Ishikawa (cell line): ENCODE results near the gene ARHGEF4.

Experiments
- CEBPB ChIP-seq: IDR thresholded peaks from 2 replicates; pipeline ENCODE4 v1.6.1; 2012
- CREB1 ChIP-seq: IDR thresholded peaks from 2 replicates; pipeline ENCODE4 v1.6.1; 2012; ENCODE audit warnings: low read depth
- EGR1 ChIP-seq: IDR thresholded peaks from 2 replicates; pipeline ENCODE4 v1.6.1; 2012
- EP300 ChIP-seq: IDR thresholded peaks from 2 replicates; pipeline ENCODE4 v1.6.1; 2012; ENCODE audit warnings: borderline replicate concordance
- FOXM1 ChIP-seq: IDR thresholded peaks from 2 replicates; pipeline ENCODE4 v1.6.1; 2012; ENCODE audit warnings: low read depth, borderline replicate concordance
- NFIC ChIP-seq: IDR thresholded peaks from 2 replicates; pipeline ENCODE4 v1.6.1; 2012
- RAD21 ChIP-seq: IDR thresholded peaks from 2 replicates; pipeline ENCODE4 v1.6.1; 2012; ENCODE audit warnings: low read depth
- REST ChIP-seq: IDR thresholded peaks from 2 replicates; pipeline ENCODE4 v1.6.1; 2012; ENCODE audit warnings: low read depth, mild to moderate bottlenecking
- TAF1 ChIP-seq: IDR thresholded peaks from 2 replicates; pipeline ENCODE4 v1.6.1; 2012; ENCODE audit warnings: low read depth, mild to moderate bottlenecking
- TCF12 ChIP-seq: IDR thresholded peaks from 2 replicates; pipeline ENCODE4 v1.6.1; 2012; ENCODE audit warnings: low read depth
- TEAD4 ChIP-seq: IDR thresholded peaks from 2 replicates; pipeline ENCODE4 v1.6.1; 2012
- USF1 ChIP-seq: IDR thresholded peaks from 2 replicates; pipeline ENCODE4 v1.6.1; 2012
- YY1 ChIP-seq: IDR thresholded peaks from 2 replicates; pipeline ENCODE4 v1.6.1; 2012; ENCODE audit warnings: low read depth
- ZBTB7A ChIP-seq: IDR thresholded peaks from 2 replicates; pipeline ENCODE4 v1.6.1; 2012; ENCODE audit warnings: low read depth
- TF ChIP-seq, protein P1 (sequence below): IDR thresholded peaks from 2 replicates; pipeline ENCODE4 v1.6.1; 2012

The ARHGEF4 gene

DNA sequence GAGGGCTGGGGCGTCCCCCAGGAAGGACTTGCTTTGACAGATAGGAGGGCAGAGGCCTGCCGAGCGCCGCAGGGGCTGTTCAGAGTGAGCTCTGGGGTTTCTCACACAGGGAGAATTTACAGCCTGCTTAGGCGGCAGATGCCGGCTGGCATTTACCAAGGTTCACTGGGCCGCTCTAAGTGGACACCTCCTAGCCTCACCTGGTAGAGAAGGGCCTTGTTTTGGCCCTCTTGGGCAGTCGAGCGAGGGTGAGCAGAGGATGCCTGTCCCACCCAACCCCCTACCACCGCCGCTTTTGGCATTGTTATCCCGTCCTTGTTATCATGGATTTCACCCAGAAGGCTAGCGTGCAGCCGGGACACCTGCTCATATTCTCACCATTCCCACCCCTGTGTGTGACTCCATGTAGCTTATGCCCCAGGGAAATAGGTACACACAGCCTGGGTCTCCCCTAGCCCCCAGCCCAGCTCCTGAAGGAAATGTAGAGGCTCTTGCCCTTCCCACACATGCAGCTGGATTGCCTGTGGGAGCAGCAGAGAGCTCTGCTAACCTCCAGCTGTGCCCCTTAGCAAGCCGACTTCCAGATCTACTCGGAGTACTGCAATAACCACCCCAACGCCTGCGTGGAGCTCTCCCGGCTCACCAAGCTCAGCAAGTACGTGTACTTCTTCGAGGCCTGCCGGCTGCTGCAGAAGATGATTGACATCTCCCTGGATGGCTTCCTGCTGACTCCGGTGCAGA, 204.1 kb downstream of the ARHGEF4 start:
- no peak for TF ChIP-seq USF1

- TF ChIP-seq YY1: no peak
- TF ChIP-seq NFIC: no peak
- no peak for TF ChIP-seq USF1
- TF ChIP-seq, protein P1, sequence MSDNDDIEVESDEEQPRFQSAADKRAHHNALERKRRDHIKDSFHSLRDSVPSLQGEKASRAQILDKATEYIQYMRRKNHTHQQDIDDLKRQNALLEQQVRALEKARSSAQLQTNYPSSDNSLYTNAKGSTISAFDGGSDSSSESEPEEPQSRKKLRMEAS: no peak
- no peak for TF ChIP-seq TEAD4
- TF ChIP-seq TCF12: no peak
- no peak for TF ChIP-seq EP300
- TF ChIP-seq RAD21: no peak
- no peak for TF ChIP-seq FOXM1
- TF ChIP-seq EGR1: no peak
- no peak for TF ChIP-seq ZBTB7A
- TF ChIP-seq REST: no peak
- no peak for TF ChIP-seq TAF1
- no peak for TF ChIP-seq CEBPB
- no peak for TF ChIP-seq CREB1
Observed at GRCh38 chr2:131041402-131042147, 204.9 kb downstream of the ARHGEF4 start.

DNA sequence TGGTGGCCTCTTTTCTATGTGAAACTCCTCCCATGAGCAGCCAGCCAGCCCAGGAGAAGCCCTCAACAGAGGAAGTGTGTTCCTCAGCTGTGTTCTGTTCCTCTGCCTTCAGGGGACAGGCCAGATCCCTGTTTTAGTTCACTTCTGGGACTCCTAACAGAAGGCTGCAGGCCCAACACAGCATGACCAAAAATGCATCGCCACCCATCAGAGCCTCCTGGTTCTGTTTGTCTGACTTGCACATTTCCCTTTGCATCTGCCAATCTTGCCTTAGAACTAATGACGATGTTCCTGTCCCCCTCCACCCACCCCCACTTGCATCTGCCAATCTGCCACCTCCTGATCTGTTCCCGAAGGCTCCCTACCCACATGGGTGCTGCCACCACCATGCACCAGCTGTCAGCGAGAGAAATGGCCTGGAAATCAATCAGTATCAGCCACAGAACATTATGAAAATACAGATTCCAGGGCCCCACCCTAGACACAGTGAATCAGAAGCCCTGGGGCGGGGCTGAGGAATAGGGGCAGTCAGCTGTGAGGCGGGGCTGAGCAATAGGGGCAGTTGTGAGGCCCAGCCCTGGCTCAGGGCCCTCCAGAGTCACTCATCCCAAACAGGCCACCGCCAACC, 205.5 kb downstream of the ARHGEF4 start:
- TF ChIP-seq NFIC (peak; percentile 52; the same call in 1 of the 2 replicates), CREB1 (no peak), FOXM1 (no peak)

- TF ChIP-seq TCF12: no peak
- no peak for TF ChIP-seq TEAD4
- TF ChIP-seq EP300: no peak
- TF ChIP-seq EGR1: no peak
- TF ChIP-seq FOXM1: no peak
- no peak for TF ChIP-seq CREB1
- TF ChIP-seq USF1: no peak
- TF ChIP-seq CEBPB: no peak
- no peak for TF ChIP-seq RAD21
- no peak for TF ChIP-seq YY1
- TF ChIP-seq, protein P1: no peak
Observed at GRCh38 chr2:131043199-131044074, 206.7 kb downstream of the ARHGEF4 start.

- no peak for TF ChIP-seq TAF1
- no peak for TF ChIP-seq YY1
- TF ChIP-seq RAD21: no peak
- no peak for TF ChIP-seq EP300
- no peak for TF ChIP-seq FOXM1
- TF ChIP-seq, protein P1: no peak
- no peak for TF ChIP-seq CREB1
- no peak for TF ChIP-seq EGR1
- TF ChIP-seq TCF12: no peak
- no peak for TF ChIP-seq CEBPB
- no peak for TF ChIP-seq NFIC
Observed at GRCh38 chr2:131044075-131044756, 207.5 kb downstream of the ARHGEF4 start.
